HUES64 (cell line): Measurements from ENCODE around the gene CYP2D6. TPM values are rescaled to one million over a fixed set of nuclear protein-coding genes. Genes with fewer than 3 reads are reported as not detected.
"Not testable (repeated sequence)": the region's sequence is repeated elsewhere in the genome, so short reads cannot be mapped to it uniquely, and the experiment has no call there.

Source experiments
- H3K27ac ChIP-seq: 2 replicates; pipeline ENCODE4 v1.7.0; 2013; ENCODE audit warnings: low read depth, low read length, inconsistent platforms
- H3K27me3 ChIP-seq: 2 replicates; pipeline ENCODE4 v1.6.1; 2013; ENCODE audit warnings: mild to moderate bottlenecking, low read length; ENCODE audit not compliant: insufficient read depth
- H3K36me3 ChIP-seq: 2 replicates; pipeline ENCODE4 v1.6.1; 2013; ENCODE audit warnings: mild to moderate bottlenecking, low read length; ENCODE audit not compliant: insufficient read depth
- H3K4me1 ChIP-seq: 2 replicates; pipeline ENCODE4 v1.6.1; 2013; ENCODE audit warnings: mild to moderate bottlenecking, low read length, moderate library complexity; ENCODE audit not compliant: insufficient read depth
- H3K4me3 ChIP-seq: 2 replicates; pipeline ENCODE4 v1.5.1; 2013; ENCODE audit warnings: mild to moderate bottlenecking, low read length, moderate library complexity
- H3K9ac ChIP-seq: 2 replicates; pipeline ENCODE4 v1.6.1; 2013; ENCODE audit warnings: mild to moderate bottlenecking, low read depth, low read length
- H3K9me3 ChIP-seq: 2 replicates; pipeline ENCODE4 v1.6.1; 2013; ENCODE audit warnings: low read depth, low read length; ENCODE audit not compliant: insufficient read depth
- WGBS: fragments of 150-250, 120-280 bp; methylation state at CpG from one replicate; pipeline ENCODE4 v1.1.7; 2013; ENCODE audit warnings: missing lambda C conversion rate; 5-methylcytosine and 5-hydroxymethylcytosine counted together
- polyA plus RNA-seq, 2 experiments: library from polyadenylated mRNA; stranded (reverse); fragments of 50-300 nt; gene quantifications; one replicate each; pipeline ENCODE4 v1.2.3, GENCODE V29; 2013

The CYP2D6 gene
- 0.45 TPM for polyA plus RNA-seq (2013, experiment 1 of 2)
- polyA plus RNA-seq (2013, experiment 2 of 2), result 0.38 TPM

DNA sequence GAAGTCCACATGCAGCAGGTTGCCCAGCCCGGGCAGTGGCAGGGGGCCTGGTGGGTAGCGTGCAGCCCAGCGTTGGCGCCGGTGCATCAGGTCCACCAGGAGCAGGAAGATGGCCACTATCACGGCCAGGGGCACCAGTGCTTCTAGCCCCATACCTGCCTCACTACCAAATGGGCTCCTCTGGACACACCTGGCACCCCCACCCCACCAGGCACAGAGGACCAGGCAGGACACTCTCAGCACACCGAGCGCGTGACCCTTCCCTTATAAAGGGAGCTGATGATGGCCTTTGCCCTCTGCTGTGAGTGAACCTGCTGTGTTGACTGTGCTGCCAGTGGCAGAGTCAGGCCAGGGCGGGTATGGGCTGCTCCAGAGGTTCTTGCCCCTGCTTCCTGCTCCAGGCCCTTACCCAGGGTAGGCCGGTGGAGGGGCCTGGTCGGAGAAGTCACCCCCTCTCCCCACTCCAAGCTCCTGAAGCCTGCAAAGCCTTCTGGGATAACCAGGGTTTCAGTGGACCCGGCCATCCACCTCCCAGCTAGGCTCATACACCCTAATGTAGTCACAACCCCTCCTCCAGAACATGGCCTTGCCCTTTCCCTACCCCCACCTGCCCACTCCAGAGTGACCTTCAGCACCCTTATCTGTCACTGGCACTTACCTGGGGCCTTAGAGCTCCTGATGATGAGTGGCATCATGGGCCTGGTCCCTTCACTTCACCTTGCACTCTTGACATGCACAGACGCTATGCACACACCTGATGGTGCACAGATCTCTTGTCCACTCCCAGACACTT, at the start of gene CYP2D6:
Gene CYP2D6 (minus strand): TSS at position 172 of the 793 bp plus-strand sequence. CDS start 19 bp downstream, at position 153.
- 94% methylated on average over 13 of the region's 14 CpGs for WGBS
- not testable (repeated sequence) for H3K27ac ChIP-seq, H3K36me3 ChIP-seq, H3K27me3 ChIP-seq, H3K9me3 ChIP-seq, H3K4me1 ChIP-seq, H3K9ac ChIP-seq, H3K4me3 ChIP-seq

DNA sequence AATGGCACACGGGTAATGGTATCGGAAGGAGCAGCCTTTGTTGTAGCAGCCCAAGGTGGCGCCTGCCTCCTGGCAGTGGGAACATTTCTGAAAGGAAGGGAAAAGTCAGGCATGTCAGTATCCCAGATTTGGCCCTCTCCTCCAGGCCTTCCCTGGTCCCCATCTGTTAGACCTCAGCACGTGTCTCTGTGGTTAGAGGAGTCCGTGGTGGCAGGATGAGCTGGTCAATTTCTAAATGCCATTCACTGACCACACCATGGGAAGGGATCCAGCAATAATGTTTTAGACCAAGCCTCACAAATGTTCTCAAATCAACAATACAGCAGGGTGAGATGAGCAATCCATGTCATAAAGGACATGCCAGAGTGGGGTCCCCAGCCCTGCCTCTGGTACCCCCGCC, 49.0 kb upstream of the CYP2D6 start:
- H3K27ac ChIP-seq, result no peak overlapping the region
- no peaks in the 10 kb centered on the region for H3K4me1 ChIP-seq
- no peaks in the 10 kb centered on the region for H3K9me3 ChIP-seq
- H3K36me3 ChIP-seq, result peaks cover 12% of the 10 kb centered on the region
- H3K4me3 ChIP-seq, result no peak overlapping the region
- 96% methylated on average over 6 of the region's 6 CpGs for WGBS
- H3K27me3 ChIP-seq, result no peaks in the 10 kb centered on the region
- no peak overlapping the region for H3K9ac ChIP-seq

DNA sequence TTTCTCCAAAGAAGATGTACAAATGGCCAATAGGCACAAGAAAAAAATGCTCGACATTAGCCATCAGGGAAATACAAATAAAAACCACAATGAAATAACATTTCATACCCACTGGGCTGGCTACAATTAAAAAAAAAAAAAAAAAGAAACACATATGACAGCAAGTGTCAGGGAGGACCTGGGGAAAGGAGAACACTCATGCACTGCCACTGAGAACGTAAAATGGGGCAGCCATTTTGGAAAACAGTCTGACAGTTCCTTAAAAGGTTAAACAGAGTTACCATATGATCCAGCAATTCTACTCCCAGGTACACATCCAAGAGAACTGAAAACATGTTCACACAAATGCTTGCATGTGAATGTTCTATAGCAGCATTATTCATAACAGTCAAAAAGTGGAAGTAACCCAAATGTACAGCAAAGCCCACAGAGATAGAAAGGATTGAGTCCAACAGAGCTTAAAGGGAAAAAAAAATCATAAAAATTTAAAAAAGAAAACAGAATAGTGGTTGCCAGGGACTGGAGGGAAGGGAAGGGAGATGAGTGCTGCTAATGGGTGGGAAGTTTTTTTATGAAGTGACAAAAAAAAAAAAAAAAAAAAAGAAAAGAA, 48.4 kb upstream of the CYP2D6 start:
- Histone ChIP-seq H3K36me3 (peaks cover 12% of the 10 kb centered on the region), H3K9me3 (no peaks in the 10 kb centered on the region), H3K27me3 (no peaks in the 10 kb centered on the region), H3K27ac (no peak overlapping the region), H3K4me1 (no peaks in the 10 kb centered on the region), H3K4me3 (no peak overlapping the region), H3K9ac (no peak overlapping the region)
- 96% methylated on average over 2 of the region's 2 CpGs for WGBS

DNA sequence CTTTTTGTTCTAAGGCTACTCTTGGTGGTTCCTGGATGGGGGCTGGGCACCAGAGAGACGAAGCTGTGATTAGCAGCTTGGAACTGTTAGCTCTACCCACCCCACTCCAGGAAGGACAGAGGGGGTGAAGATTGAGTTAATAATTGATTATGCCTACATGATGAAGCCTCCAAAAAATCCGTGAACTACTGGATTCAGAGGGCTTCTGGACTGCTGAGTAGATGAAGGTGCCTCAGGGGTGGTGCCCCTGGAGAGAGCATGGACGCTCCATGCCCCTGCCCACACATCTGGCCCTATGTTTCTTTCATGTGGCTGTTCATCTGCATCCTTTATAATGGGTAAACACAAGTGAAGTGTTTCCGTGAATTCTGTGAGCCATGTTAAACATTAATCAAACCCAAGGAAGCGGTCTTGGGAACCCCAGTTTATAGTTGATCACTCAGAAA, 47.3 kb upstream of the CYP2D6 start:
- H3K4me1 ChIP-seq, result no peaks in the 10 kb centered on the region
- 88% methylated on average over 5 of the region's 5 CpGs for WGBS
- H3K27ac ChIP-seq, result no peak overlapping the region
- peaks cover 12% of the 10 kb centered on the region for H3K36me3 ChIP-seq
- H3K9ac ChIP-seq, result no peak overlapping the region
- no peak overlapping the region for H3K4me3 ChIP-seq
- no peaks in the 10 kb centered on the region for H3K27me3 ChIP-seq
- no peaks in the 10 kb centered on the region for H3K9me3 ChIP-seq

DNA sequence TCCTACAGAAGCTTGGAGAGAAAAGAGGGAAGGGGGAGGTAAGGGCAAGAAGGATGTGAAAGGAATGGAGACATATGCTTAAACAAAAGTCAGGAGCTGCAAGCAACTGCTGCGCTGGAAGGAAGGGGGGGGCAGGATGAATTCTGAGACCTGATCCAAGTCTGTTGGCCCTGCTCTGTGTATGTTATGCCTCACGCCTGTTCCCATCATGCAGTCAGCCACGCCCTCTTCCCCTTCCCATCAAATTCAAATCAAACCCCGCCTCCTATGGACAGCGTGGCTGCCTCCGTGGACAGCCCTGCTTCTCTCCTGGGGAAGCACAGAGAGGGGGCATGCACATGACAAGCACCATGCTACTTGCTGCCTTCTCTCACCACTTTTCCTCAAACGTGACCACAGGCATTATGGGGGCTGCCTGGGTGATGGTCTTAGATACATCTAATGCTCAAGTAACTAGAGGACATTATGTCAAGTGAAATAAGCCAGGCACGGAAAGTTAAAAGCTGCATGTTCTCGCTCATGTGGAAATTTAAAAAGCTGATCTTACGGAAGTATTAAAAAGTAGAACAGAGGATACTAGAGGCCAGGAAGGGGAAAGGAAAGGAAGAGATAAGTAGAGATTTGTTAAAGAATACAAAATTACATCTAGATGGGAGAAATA, 45.8 kb upstream of the CYP2D6 start:
- Histone ChIP-seq H3K9me3 (no peaks in the 10 kb centered on the region), H3K27ac (no peak overlapping the region), H3K36me3 (peaks cover 12% of the 10 kb centered on the region), H3K4me3 (no peak overlapping the region), H3K27me3 (no peaks in the 10 kb centered on the region), H3K9ac (no peak overlapping the region), H3K4me1 (no peaks in the 10 kb centered on the region)
- WGBS, result 93% methylated on average over 10 of the region's 10 CpGs

DNA sequence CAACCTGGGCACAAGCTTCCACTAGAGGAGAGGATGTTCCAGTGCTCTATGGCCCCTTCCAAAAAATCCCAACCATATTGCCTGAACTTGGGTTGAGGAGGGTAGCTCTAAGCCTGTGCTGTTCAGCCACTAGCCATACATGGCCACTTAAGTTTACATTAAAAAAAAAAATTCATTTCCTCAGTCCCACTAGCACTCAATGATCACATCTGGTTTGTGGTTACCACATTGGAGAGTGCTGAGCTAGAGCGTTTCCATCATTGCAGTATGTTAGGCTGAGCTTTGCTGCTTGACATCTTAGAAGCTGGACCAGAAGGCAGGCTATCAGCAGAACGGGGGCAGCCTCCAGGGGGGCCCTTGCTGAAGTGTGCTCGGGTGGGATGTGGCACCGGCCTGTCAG, 43.5 kb upstream of the CYP2D6 start:
- Histone ChIP-seq H3K9me3 (no peaks in the 10 kb centered on the region), H3K36me3 (peaks cover 11% of the 10 kb centered on the region), H3K27ac (no peak overlapping the region), H3K27me3 (no peaks in the 10 kb centered on the region), H3K4me3 (no peak overlapping the region), H3K4me1 (no peaks in the 10 kb centered on the region), H3K9ac (no peak overlapping the region)
- 78% methylated on average over 4 of the region's 4 CpGs for WGBS

DNA sequence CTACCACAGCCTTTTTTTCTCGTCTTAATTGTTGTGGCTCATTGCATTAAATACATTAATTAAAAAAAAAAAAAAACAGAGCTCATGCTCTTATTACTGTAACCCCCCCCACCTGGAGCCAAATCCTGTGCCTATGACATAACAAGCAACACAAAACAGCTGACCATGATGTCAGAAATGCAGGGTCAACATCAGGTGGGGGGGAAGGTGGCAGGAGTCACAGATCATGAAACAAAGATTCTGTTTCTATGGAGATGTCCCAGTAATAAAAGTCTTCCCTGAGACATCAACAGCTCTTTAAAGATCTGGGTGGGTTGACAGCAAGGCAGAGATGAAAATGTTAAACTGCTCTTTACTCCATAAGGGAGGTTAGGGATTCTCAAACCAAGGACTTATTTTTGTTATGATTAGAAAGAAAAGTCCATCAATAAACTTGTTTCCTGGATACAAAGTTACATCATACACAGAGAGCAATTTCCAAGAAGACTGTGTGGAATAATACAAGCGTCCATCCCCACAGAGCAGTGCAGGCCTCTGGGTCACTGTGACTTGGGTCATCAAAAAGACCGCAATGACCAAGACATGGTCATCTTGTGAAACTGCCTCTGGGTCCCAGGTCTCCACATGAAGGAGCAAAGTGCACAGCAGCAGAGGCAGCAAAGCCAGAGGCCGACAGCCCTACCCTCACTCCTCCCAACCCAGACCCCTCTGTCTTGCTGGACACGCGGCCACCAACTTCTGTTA, 42.7 kb upstream of the CYP2D6 start:
- 91% methylated on average over 5 of the region's 6 CpGs for WGBS
- Histone ChIP-seq H3K9me3 (no peaks in the 10 kb centered on the region), H3K4me3 (no peak overlapping the region), H3K36me3 (peaks cover 9% of the 10 kb centered on the region), H3K27ac (no peak overlapping the region), H3K9ac (no peak overlapping the region), H3K4me1 (no peaks in the 10 kb centered on the region), H3K27me3 (no peaks in the 10 kb centered on the region)

DNA sequence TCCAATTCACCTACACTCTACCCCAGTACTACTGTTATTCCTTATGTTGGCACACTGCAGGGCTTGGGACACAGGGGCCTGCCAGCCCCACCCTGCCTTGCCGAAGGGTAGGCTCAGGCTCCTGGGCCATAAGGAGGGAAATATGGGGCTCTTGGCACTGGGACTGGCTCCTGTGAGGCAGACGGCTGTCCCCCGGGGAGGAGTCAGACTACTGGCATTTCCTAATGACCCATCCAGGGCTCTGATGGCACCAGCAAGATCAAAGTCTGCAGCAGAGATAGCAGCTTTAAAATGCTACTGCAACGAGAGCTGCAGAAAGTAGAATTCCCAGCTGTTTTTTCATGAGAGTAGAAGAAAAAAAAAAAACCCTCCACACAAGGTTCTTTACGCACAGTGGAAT, 42.2 kb upstream of the CYP2D6 start:
- Histone ChIP-seq H3K9me3 (no peaks in the 10 kb centered on the region), H3K4me1 (no peaks in the 10 kb centered on the region), H3K4me3 (no peak overlapping the region), H3K27ac (no peak overlapping the region), H3K36me3 (peaks cover 10% of the 10 kb centered on the region), H3K9ac (no peak overlapping the region), H3K27me3 (no peaks in the 10 kb centered on the region)
- WGBS, result 62% methylated on average over 4 of the region's 5 CpGs

DNA sequence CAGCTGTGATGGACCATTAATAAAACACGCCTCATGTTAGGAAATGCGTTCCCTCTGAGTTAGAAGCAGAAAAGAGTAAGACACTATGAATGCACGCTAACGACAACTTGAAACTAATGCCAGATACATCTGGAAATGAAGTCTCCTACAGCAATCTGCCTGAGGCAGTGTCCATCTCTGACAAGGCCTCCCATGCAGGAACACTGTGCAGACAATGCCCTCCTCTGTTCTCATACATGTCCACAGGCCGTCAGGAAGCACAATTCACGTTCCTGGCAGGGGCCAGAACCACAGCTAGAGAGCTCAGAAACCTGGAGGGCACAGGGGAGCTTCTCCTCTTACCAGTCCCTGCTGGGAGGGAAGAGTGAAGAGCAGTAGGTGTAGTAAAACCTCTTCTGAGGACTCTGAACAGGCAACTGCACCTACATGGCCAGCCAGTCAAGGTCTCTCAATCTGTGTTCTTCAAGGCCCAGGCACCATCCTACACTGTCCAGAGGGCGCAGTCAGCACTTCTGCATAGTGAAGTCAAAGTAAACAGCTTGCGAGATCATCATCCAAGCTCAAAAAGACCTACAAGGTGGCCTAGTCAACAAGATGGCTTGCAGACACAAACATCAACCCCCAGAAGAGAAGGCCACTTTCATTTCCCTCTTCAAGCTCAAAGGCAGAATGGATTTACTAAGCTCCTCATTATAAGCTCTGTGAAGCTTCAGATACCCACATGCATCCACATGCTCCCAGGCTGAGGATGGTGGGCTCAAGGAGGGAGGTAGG, 41.5 kb upstream of the CYP2D6 start:
- no peaks in the 10 kb centered on the region for H3K27me3 ChIP-seq
- no peaks in the 10 kb centered on the region for H3K9me3 ChIP-seq
- 89% methylated on average over 8 of the region's 8 CpGs for WGBS
- peaks cover 9% of the 10 kb centered on the region; the same call in 1 of the 2 replicates for H3K36me3 ChIP-seq
- H3K4me3 ChIP-seq, result no peak overlapping the region
- H3K27ac ChIP-seq, result no peak overlapping the region
- H3K4me1 ChIP-seq, result no peaks in the 10 kb centered on the region
- H3K9ac ChIP-seq, result no peak overlapping the region

DNA sequence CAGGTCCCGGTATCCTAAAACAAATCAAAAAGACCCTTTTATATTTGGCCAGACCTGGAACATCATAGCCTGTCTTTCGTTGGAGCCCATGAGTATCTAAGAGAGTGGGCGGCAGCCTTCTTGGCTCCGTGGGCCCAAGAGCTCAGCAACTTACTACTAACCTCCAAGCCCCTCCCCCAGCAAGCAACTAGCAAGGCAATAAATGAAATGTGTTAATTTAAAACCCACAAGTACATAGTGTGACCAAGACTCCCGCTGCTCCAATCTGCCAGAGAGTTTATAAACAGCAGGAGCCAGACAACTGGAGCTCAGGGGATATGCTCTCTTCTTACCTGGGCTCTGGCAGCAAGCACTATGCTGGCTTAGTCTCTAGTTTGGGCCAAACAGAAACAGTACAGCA, 40.8 kb upstream of the CYP2D6 start:
- no peak overlapping the region for H3K27ac ChIP-seq
- H3K4me3 ChIP-seq, result no peak overlapping the region
- H3K36me3 ChIP-seq, result peaks cover 9% of the 10 kb centered on the region; the same call in 1 of the 2 replicates
- H3K9ac ChIP-seq, result no peak overlapping the region
- H3K9me3 ChIP-seq, result no peaks in the 10 kb centered on the region
- 76% methylated on average over 5 of the region's 5 CpGs for WGBS
- no peaks in the 10 kb centered on the region for H3K4me1 ChIP-seq
- H3K27me3 ChIP-seq, result no peaks in the 10 kb centered on the region
